ENCODE data around the gene SHROOM1.

- TF ChIP-seq EZH2 (IDR thresholded peaks at IDR 0.05; ENCODE audit: low read length, missing control alignments) (no peak), CTCF (conservative IDR thresholded peaks at IDR 0.05 in 1 of 2, IDR thresholded peaks at IDR 0.05 in 1 of 2; ENCODE audit: low read depth in 1 of 2, low read length in 2 of 2) (no peak)
These were observed 29.9 kb downstream of the SHROOM1 start for GRCh38 chr5:132800545-132800944.
